Left ventricle myocardium superior (tissue), 1 donor: ENCODE measurements around the gene USP32. TPM values are rescaled to one million over a fixed set of nuclear protein-coding genes. Genes with fewer than 3 reads are reported as not detected.

Experiments used
- ATAC-seq: fragments of 200-7000 bp; cut with Tn5 transposase; one replicate; pipeline ENCODE4 v1.9.1; 2020; ENCODE audit warnings: mild to moderate bottlenecking, moderate library complexity
- DNase-seq: peaks from one replicate; pipeline ENCODE4 v3.0.0-alpha.2; 2020
- intact Hi-C: fragments of 100-400 bp; cut with micrococcal nuclease; formaldehyde crosslinking; loops from one replicate; pipeline ENCODE4 v1.11.0; 2022
- total RNA-seq: library from RNA; stranded (reverse); fragmentation: NEBNext Ultra II Directional; extraction: Animal tissue kit (Norgen Biotek cat#: 25700); gene quantifications from one replicate; pipeline ENCODE4 v1.2.1, GENCODE V29; 2021
- donor health status: DM: no; HTN: yes; CAD: no; lungs with severe emphysema.

USP32 gene
- total RNA-seq, 1 donor from 2014 or later, result 26.2 TPM

- ATAC-seq (no peak), DNase-seq (no peak)
- intact Hi-C loops, result no loop called here
Measured at GRCh38 chr17:60135951-60136666, 255.8 kb downstream of the USP32 start.

- intact Hi-C loops, result no loop called here
- ATAC-seq (peak; percentile 98), DNase-seq (peak; percentile 91)
Measured at GRCh38 chr17:60135151-60135950, 256.6 kb downstream of the USP32 start.

GRCh38 chr17:60134396-60135150 lies 257.4 kb downstream of the USP32 start:
- ATAC-seq, result peak; percentile 44
- intact Hi-C loops, result no loop called here
- no peak for DNase-seq

- ATAC-seq (no peak), DNase-seq (no peak)
- intact Hi-C loops, result no loop called here
Measured at GRCh38 chr17:60130466-60130865, 261.5 kb downstream of the USP32 start.

GRCh38 chr17:60129164-60129563 lies 262.8 kb downstream of the USP32 start:
- intact Hi-C loops, result no loop called here
- ATAC-seq (no peak), DNase-seq (no peak)

Other genes with a start within 250 kb of the USP32 start
- gene CA4, start 242.2 kb downstream of the USP32 start, total RNA-seq, result 17.0 TPM
- not detected for gene CHCT1, start 30.4 kb upstream of the USP32 start, total RNA-seq
- gene APPBP2, start 134.1 kb upstream of the USP32 start, total RNA-seq, result 22.7 TPM
- gene PPM1D, start 208.1 kb upstream of the USP32 start, total RNA-seq, result 7.4 TPM